GM21737 (cell line): ENCODE measurements around the gene SFMBT1.

ENCODE experiments used
- ATAC-seq: cut with Tn5 transposase; IDR thresholded peaks from one replicate; pipeline ENCODE4 v1.9.1; 2021; ENCODE audit warnings: mild to moderate bottlenecking, moderate library complexity; ENCODE audit not compliant: unreplicated experiment

SFMBT1 gene

DNA sequence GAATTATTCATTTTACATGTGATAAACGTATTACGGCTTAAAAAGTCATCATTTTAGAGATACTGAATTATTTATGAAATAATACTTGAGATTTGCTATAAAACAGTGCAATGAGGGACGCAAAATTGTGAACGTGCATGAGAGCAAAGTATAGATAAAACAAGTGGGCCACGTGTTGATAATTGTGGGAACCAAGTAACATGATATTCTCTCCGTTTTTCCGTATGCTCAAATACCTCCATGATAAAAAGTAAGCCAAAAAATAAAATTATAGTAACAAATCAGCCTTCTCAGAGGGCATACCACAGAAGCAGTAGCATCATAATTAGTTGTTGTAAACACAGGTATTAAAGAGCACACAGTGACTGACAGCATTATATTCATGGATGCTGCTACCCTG, 42.6 kb downstream of the SFMBT1 start:
- no peak for ATAC-seq

DNA sequence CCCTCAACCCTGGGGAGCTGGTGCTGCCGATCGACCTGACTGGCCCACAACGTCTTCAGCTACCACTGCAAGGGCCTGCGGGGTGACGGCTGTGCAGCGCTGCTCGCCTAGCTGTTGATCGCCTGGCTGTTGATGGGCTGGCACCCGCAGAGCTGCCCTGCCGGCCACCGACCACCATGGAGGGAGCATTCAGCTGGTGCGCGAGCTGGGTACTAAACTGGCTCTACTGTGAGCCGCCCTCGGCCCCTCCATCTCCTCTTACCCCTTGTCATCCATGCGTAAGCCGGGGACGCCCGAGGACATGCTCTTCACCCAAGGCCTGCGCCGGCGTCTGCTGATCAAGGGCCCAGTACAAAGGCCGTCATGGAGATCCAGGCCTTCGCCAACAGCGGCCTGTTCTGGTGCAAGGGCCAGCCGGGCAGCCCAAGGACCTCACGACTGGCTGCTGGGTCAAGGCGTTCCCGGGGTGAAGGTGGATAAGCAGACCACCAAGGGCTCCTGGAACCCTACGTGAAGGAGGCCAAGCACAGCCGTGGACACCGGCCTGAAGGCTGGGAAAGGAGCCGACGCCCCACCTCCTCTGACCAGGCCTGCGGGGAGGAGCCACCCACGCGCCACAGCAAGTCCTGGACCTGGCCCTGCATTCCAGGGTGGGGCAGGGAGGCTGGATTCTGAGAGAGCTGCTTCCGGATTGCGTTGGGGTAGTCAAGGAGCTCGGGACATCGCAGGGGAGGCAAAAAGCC, 46.9 kb downstream of the SFMBT1 start:
- ATAC-seq = no peak

DNA sequence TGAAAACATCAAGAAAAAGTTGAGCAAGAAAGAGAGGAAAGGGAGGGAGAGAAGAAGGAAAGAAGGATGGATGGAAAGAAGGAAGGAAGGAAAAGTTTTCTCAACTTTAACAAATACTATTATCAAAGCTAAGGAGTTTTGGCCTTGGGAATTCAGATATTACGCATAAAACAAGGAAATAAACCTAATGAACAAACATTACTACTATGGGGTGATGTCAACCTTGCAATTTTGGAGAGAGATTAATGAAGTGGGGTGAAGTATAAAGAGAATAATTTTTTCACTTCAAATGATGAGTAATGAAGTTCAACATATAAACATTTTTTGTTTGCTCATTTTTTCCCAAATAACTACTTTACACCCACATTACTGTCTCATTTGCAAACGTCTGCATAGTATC, 55.2 kb downstream of the SFMBT1 start:
- ATAC-seq = no peak

DNA sequence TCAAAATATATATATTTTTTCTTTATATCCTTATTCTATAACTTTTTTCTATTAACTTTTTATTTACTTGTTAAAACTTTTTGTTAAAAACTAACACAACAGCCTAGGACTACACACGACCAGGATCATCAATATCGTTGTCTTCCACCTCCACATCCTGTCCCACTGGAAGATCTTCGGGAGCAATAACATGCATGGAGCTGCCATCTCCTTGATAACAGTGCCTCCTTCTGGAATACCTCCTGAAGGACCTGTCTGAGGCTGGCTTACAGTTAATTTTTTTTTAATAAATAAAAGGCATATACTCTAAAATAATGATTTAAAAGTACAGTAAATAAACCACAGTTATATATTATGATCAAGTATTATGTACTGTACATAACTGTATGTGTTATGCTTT, 58.9 kb downstream of the SFMBT1 start:
- no peak for ATAC-seq

DNA sequence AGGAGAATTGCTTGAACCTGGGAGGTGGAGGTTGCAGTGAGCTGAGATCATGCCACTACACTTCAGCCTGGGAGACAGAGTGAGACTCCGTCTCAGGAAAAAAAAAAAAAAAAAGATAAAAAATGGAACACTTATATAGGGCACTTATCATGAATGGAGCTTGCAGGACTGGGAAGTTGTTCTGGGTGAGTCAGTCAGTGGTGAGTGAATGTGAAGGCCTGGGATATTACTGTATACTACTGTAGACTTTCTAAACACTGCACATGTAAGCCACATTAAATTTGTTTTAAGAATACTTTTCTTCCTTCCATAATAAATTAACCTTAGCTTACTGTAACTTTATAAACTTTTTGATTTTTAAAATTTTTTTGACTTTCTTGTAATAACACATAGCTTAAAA, 59.8 kb downstream of the SFMBT1 start:
- ATAC-seq = no peak

DNA sequence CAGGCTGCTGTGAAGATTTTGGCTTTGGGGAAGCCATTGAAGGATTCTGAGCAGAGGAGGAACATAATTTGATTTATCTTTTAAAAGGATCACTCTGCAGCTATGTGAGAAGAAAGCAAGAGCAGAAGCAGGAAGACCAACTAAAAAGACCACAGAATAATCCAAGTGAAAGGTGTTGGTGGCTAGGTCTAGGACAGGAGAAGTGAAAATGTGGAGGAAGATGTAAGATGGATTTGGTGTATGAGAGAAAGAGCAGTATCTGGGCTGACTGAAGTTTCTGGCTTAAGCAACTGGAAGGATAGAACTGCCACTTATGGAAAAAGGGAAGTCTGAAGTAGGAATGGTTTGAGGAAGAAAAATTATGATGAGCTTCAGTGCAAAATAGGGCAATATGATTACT, 62.0 kb downstream of the SFMBT1 start:
- peak; percentile 20 for ATAC-seq

DNA sequence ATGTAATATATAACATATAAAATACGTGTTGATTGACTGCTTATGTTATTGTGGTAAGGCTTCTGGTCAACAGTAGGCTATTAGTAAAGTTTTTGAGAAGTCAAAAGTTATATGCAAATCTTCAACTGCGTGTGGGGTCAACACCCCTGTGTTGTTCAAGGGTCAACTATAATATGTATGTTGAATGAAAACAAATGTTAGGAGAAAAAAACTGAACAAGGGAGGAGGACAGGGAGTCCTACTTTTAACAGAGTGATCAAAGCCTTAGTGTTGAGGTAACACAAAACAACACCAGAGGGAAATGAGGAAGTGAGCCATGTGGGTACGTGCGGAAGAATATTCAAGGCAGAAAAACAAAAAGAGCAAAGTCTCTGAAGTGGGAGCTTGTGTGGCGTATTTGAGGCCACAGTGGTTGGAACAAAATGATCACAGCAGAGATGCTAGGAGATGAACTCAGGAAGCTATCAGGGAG, 62.5 kb downstream of the SFMBT1 start:
- peak; percentile 84 for ATAC-seq

DNA sequence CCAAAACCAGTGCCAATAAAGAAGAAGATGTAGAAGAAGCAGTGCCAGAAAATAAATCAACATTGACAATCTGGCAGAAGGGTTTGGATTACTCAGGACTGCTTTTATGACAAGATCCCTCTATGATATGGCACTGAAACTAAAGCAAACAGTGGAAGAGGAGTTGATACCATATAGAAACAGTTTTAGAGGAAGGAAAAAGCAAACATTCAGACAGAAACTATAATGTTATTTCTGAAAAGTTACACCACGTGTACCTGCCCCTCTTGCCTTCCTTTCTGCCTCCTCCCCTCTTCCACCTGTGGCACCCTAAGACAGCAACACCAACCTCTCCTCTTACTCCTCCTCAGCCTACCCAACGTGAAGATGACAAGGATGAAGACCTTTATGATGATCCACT, 63.0 kb downstream of the SFMBT1 start:
- ATAC-seq = peak; percentile 19

DNA sequence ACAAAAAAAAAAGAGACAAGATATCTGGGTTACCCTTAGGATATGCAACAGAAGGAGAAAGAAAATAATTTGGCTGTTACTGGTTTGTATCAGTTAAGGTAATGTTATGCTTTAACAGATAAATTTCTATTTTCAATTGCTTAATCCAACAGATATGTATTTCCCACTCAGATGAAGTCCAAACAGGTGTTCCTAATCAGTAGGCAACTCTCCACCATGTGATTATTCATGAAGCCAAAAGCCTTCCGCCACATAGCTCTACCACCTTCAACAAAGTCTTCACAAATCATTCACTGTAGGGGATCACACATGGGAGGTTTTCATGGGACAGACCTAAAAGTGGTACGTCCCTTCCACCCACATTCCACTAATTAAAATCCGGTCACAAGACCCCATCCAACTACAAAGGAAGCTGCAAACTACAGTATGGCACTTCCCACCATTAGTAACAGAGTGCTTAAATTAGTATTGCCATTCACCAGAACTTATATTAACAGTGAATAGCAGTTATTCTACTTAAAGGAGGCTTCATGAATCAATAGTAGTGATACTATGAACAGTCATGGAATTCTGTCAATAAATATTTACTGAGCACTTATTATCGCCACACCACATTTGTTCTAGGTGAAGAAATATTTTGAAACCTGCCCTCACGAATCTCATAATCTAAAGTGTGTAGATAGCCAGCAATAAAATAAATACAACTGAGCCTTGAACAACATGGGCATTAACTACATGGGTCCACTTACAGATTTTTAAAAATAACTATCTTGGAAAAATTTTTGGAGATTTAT, 66.5 kb downstream of the SFMBT1 start:
- ATAC-seq = no peak

DNA sequence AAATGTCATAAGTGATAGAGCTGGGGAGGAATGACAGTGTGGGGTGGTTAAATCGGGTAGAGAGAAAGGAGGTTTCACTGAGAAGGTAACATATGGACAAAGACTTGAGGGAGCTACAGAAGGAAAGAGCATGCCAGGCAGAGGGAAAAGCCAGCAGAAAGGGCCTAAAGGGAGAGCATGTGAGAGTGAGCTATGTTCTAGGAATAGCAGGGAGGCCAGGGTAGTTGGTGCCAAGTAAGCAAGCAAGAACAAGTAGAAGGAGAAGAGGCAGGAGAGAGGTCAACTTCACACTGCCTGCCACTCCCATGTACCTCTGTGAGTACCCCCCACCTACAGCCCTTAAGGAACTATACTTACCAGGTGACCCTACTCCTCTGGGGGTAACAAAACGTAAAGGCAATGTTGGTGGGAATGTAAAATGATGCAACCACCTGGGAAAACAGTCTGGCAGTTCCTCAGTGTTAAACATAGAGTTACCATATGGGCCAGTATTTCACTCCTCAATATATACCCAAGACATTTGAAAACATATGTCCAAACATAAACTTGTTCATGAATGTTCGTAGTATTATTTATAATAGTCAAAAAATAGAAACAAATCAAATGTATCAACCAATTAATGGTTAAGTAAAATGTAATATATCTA, 67.6 kb downstream of the SFMBT1 start:
- no peak for ATAC-seq

DNA sequence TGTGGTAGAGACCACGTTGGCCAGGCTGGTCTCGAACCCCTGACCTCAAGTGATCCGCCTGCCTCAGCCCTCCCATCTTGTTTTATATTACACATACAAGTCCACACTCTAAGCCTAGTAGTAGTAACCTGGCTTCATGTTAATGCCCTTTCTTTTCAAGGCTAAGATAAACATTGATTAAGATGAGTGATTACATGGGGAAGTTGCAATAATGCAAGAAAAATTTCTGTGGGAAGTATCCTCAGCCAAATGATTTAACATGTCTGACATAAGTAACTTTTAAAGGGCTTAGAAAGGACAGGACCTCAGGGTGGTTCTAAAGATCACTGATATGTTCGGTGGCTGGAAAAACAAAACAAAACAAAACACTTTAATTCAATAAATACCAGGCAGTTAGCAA, 72.1 kb downstream of the SFMBT1 start:
- ATAC-seq = no peak

DNA sequence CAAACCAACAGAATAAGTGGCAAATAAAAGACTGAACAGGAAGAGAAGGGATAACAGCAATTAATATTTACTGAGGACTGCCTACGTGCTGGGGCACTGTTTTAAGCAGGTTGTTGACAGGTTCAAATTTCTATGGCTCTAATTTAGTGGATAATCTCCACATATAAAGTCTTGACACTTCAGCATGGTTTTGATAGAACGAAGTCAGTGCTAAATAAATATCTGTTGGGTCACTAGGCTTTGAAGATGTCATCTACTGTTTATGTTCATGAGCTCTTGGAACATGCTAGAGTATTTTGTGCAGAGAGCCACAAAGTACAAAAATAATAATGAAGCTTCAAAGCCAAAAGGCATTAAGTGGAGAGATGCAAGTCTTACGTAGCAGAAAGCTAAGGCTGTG, 74.0 kb downstream of the SFMBT1 start:
- ATAC-seq = no peak

DNA sequence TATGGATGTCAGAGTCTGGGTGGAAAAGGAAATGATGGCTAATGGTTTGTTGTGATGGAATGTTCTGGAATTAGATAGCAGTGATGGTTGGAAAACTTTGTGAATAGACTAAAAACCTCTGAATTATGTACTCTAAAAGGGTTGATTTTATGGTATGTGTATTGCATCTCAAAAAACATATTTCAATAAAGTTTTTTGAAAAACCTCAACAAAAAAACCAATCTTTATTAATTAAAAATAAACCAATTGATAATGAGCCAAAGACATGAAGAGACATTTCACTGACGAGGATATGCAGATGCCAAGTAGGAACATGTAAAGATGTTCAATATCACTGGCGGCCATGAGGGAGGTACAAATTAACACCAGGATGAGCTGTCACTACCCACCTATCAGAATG, 78.5 kb downstream of the SFMBT1 start:
- ATAC-seq = no peak

DNA sequence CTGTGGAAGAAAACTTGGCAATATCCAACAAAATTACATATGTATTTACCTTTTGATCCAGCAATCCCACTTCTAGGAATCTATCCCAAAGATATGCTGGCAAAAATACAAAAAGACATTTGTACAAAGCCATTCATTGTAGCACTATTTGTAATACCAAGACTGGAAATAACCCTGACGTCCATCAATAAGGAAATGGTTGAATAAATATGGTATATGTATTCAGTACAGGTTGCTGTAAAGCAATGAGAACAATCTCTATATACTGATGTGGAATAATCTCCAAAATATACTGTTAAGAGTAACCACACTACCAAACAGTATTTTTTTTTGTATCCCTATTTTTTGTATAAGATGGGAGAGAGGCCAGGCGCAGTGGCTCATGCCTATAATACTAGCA, 83.7 kb downstream of the SFMBT1 start:
- no peak for ATAC-seq

DNA sequence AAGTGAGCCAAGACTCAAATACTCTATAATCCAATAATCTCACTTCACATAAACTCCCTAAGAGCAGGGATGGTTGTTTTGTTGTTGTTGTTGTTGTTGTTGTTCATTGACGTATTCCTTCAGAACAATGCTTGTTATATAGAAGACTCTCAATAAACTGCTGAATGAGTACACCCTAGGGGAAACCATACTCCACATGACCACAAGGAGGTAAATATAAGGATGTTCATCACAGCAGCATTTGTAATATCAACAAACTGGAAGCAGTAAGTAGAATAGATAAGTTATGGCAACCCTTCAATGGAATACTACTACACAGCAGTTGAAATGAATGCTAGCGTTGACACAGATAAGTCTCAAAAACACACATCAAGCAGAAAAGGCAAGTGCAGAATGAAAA, 86.1 kb downstream of the SFMBT1 start:
- no peak for ATAC-seq

DNA sequence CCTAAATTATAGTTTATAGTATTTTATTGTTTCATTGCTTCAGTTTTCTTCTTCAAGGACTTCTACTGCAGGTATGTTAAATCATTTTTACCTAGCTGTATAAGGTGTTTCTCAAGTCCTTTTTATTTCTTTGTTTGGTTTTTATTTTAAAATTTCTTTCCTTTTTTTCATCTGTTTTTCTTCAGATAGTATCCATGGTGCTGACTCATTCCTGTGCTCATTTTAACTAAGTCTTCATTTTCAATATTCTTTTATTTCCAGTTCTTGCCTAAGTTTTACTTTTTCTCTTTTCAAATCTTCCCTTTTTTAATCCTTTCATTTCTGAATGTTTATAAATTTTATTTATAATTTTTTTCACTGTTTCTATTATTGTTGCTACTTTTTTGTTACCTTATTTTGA, 106.3 kb downstream of the SFMBT1 start:
- no peak for ATAC-seq

DNA sequence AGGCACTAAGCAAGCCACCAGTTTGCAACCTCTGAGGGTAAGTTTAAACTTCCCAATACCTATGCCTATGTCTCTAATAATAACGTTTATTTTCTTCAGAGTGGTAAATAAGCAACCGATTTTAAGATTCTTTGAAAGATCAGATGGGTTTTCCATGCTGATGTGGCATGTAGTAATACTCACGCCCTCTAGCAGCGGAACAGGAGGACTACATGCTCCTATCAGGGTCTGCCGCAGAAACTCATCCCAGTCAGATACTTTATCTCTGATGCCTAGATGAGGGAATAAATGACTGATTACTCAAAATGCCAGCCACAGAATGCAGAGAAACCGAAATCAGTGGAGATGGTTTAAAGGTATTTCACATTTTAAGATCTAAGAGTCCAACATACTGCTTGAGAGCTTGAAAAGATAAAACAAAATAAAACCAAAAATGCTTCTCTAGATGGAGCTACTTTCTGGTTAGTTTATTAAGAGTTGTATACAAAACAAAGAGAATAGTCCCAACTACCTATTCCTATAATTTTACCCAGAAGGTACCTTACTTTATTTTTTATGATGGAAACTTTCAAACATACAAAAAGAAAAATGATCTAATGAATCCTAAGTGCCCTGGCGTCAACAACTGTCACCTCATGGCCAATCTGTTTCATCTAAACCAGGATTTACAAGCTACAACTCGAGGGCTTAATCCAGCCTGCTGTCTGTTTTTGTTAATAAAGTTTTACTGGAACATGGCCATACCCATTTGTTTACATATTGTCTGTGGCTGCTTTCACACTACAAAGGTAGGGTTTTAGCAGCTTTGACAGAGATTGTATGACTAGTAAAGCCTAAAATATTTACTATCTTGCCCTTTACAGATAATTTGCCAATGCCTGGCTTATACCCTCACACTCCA, 111.0 kb downstream of the SFMBT1 start:
- peak; percentile 77 for ATAC-seq

DNA sequence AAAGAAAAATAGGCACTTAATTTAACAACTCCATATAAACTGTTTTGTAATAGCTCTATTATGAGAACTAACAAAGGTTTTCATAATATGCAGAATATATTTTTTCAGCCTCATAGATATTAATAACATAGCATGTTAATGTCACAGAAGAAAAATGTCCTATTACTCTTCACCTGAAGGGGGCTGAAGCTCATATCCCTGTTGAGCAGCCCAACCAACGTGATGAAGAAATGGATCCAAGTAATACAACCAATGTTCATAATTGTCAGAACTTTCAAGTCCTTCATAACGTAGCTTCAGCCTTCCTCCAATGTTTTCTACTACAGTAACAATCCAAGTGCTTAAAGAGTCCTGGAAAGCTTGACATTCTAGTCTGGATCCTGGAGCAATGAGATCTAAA, 114.0 kb downstream of the SFMBT1 start:
- no peak for ATAC-seq

DNA sequence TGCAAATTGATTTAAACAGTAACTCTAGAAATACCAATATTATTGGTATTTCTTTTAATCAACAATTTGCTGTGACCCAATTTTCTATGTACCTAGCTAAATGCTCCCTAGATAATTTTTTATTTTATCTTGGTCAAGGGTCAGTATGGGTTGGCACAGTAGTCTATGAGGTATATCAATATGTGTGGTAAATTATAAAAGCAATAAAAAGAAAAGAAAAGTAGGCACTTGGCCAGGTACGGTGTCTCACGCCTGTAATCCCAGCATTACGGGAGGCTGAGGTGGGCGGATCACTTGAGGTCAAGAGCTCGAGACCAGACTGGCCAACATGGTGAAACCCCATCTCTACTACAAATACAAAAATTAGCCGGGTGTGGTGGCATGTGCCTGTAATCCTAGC, 114.5 kb downstream of the SFMBT1 start:
- ATAC-seq = no peak

DNA sequence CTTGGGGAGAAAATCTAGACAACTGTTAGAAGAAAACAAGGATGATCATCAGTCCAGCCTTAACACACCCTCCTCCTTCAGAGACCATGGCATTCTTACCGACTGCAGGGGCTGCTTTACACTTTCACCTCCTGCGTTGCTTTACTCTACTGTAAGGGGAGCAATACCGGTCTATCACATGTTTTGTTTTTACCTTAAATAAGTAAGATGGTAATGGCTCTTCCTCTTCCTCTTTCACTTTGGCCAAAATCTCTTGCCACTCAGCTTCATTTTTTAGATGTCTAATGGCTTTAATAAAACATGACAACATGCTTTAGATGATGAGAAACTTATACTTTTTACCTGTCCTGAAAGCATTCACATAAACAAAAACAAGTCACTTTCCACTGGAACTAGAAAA, 115.1 kb downstream of the SFMBT1 start:
- no peak for ATAC-seq

DNA sequence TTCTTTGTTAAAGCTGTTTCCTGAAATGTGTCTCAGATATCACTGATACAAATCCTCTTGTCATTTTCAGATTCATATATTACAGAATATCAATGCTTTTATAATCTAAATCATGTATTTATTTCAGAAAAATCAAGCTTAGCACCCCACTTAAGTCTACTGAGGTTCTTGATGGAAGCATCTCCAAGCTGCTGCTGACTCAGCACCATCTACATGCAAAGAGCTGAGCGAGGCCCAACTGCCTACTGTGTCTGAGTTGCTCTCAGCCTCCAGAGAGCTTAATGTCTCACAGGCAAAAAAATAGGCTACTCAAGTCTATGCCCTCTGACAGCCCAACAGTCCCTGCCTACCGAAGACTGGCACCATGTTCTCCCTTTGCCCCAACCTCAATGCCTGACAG, 119.3 kb downstream of the SFMBT1 start:
- ATAC-seq = no peak
